GM12873 (cell line): ENCODE measurements around the gene TAF8.

ENCODE experiments used
- CTCF ChIP-seq: IDR thresholded peaks from 2 replicates; pipeline ENCODE4 v1.5.1; 2012; ENCODE audit warnings: low read depth, mild to moderate bottlenecking, moderate library complexity, low read length, control low read depth; ENCODE audit not compliant: insufficient read depth; ENCODE audit errors: missing control alignments

Gene TAF8

GRCh38 chr6:42025066-42025844, 25.1 kb upstream of the TAF8 start:
- TF ChIP-seq CTCF = no peak

- no peak for TF ChIP-seq CTCF
Measured at GRCh38 chr6:42025845-42026243, 24.5 kb upstream of the TAF8 start.

- TF ChIP-seq CTCF = no peak
Measured at GRCh38 chr6:42026540-42026939, 23.8 kb upstream of the TAF8 start.

GRCh38 chr6:42028234-42029061, 21.9 kb upstream of the TAF8 start:
- no peak for TF ChIP-seq CTCF

GRCh38 chr6:42029062-42029685, 21.1 kb upstream of the TAF8 start:
- TF ChIP-seq CTCF = no peak

- no peak for TF ChIP-seq CTCF
Measured at GRCh38 chr6:42029881-42030280, 20.4 kb upstream of the TAF8 start.

GRCh38 chr6:42030585-42031506, 19.5 kb upstream of the TAF8 start:
- no peak for TF ChIP-seq CTCF
